Liver (tissue), 2 donors: ENCODE data around the gene HOXB2.

Experiments used
- CTCF ChIP-seq: fragments of 150-350 bp; IDR thresholded peaks from 2 replicates; pipeline ENCODE4 v1.5.1; 2017; ENCODE audit warnings: improper control_type of control experiment, low read depth, low read length; ENCODE audit not compliant: missing input control
- YY1 ChIP-seq: IDR thresholded peaks from 2 replicates; pipeline ENCODE4 v1.6.1; 2016; ENCODE audit warnings: antibody characterized with exemption, mild to moderate bottlenecking
- donor health status: healthy.

GRCh38 chr17:48537316-48537715 is 7.6 kb downstream of the HOXB2 start:
- TF ChIP-seq YY1, result no peak
- no peak for TF ChIP-seq CTCF
